HCT116 (cell line): ENCODE results near the gene FKBP4. TPM values are rescaled to one million over a fixed set of nuclear protein-coding genes. Genes with fewer than 3 reads are reported as not detected.
A peak's percentile ranks its signal among the peaks of the same experiment; 100 is the strongest.

Source experiments
- ATAC-seq: fragments of 200-7000 bp; cut with Tn5 transposase; 2 replicates; pipeline ENCODE4 v1.9.1; 2020; ENCODE audit warnings: mild to moderate bottlenecking, moderate library complexity
- BruUV-seq: library from RNA; stranded (reverse); fragments of 400-500 nt; replicated peaks from 2 replicates; lab custom pipeline; 2021; lab: Mats Ljungman, UMichigan
- CTCF ChIA-PET: fragments of 300-600 bp; sonication (Branson Sonifier 250); formaldehyde crosslinking; loops from one replicate; lab custom pipeline; 2021; ENCODE audit warnings: antibody characterized with exemption; lab: Charles Lee
- POLR2A ChIA-PET: fragments of 300-600, 350-600 bp; sonication (Branson Sonifier 250); formaldehyde crosslinking; loops from one replicate; lab custom pipeline; 2021; ENCODE audit warnings: antibody characterized with exemption; lab: Charles Lee
- RAD21 ChIA-PET, 2 experiments: fragments of 300-600 bp; sonication (Branson Sonifier 250); formaldehyde crosslinking; loops; one replicate each; lab custom pipeline; 2023; ENCODE audit warnings: low total read pairs in 2 of 2; ENCODE audit not compliant: uncharacterized antibody in 2 of 2, unreplicated experiment in 2 of 2, low non-redundant PET in 1 of 2; lab: Charles Lee
- DNase-seq: peaks from one replicate; pipeline ENCODE4 v3.0.0-alpha.2; 2010; ENCODE audit warnings: low read depth, low spot score
- H2AFZ ChIP-seq: fragments of 200-600 bp; shearing (Covaris generic), sonication (generic); 2 replicates; pipeline ENCODE4 v1.6.1; 2017; ENCODE audit warnings: low read depth, mixed run types, mixed read lengths, antibody characterized with exemption, low read length; ENCODE audit not compliant: poor library complexity, severe bottlenecking
- H3K27ac ChIP-seq: 2 replicates; pipeline ENCODE4 v1.5.1; 2012; ENCODE audit warnings: low read depth, low read length
- H3K27me3 ChIP-seq: fragments of 200-600 bp; sonication (generic); 2 replicates; pipeline ENCODE4 v1.6.1; 2016; ENCODE audit warnings: mixed run types, low read length, mixed read lengths; ENCODE audit not compliant: insufficient read depth
- H3K36me3 ChIP-seq, 2 experiments: fragments of 200-500 bp in 1 of 2; fragments of 200-600 bp in 1 of 2; sonication (Bioruptor generic) in 1 of 2; sonication (generic) in 1 of 2; 2 replicates each; pipeline versions ENCODE4 v1.5.1 to v1.6.1; 2014 to 2016; ENCODE audit warnings: low read length in 2 of 2, inconsistent platforms in 1 of 2, mixed read lengths in 1 of 2, mixed run types in 1 of 2; ENCODE audit not compliant: insufficient read depth in 2 of 2, control insufficient read depth in 1 of 2
- H3K4me1 ChIP-seq, 2 experiments: fragments of 200-600 bp in 1 of 2; sonication (generic) in 1 of 2; 2 replicates each; pipeline versions ENCODE4 v1.5.1 to v1.6.1; 2012 to 2017; ENCODE audit warnings: low read length in 2 of 2, inconsistent platforms in 1 of 2, mild to moderate bottlenecking in 1 of 2, mixed read lengths in 1 of 2, mixed run types in 1 of 2, moderate library complexity in 1 of 2; ENCODE audit not compliant: insufficient read depth in 2 of 2, control insufficient read depth in 1 of 2
- H3K4me2 ChIP-seq: fragments of 200-600 bp; sonication (generic); 2 replicates; pipeline ENCODE4 v1.6.1; 2017; ENCODE audit warnings: mixed run types, low read length, mixed read lengths
- H3K4me3 ChIP-seq, 2 experiments: fragments of 200-600 bp in 1 of 2; sonication (generic) in 1 of 2; replicated peaks in 1 of 2; 2 replicates each; pipeline ENCODE4 v1.5.1; 2011 to 2016; ENCODE audit warnings: low read length in 2 of 2, control low read depth in 1 of 2, low read depth in 1 of 2, mild to moderate bottlenecking in 1 of 2, mixed read lengths in 1 of 2, mixed run types in 1 of 2
- H3K79me2 ChIP-seq: fragments of 200-600 bp; sonication (generic); 2 replicates; pipeline ENCODE4 v1.6.1; 2017; ENCODE audit warnings: mild to moderate bottlenecking, mixed run types, low read length, moderate library complexity, mixed read lengths; ENCODE audit not compliant: insufficient read depth
- H3K9ac ChIP-seq: fragments of 200-600 bp; sonication (generic); 2 replicates; pipeline ENCODE4 v1.6.1; 2016; ENCODE audit warnings: low read length, mixed read lengths
- H3K9me2 ChIP-seq: fragments of 200-600 bp; sonication (generic), shearing (Covaris generic); 2 replicates; pipeline ENCODE4 v1.6.1; 2017; ENCODE audit warnings: mixed run types, mild to moderate bottlenecking, moderate library complexity; ENCODE audit not compliant: insufficient read depth
- H3K9me3 ChIP-seq, 2 experiments: fragments of 200-500 bp in 1 of 2; fragments of 200-600 bp in 1 of 2; sonication (Bioruptor generic) in 1 of 2; sonication (generic) in 1 of 2; 2 replicates each; pipeline ENCODE4 v1.6.1; 2014 to 2017; ENCODE audit warnings: low read length in 2 of 2, mixed read lengths in 2 of 2, inconsistent platforms in 1 of 2, low read depth in 1 of 2, mild to moderate bottlenecking in 1 of 2, mixed run types in 1 of 2, moderate library complexity in 1 of 2; ENCODE audit not compliant: control insufficient read depth in 1 of 2, insufficient read depth in 1 of 2
- H4K20me1 ChIP-seq: fragments of 200-600 bp; sonication (generic), shearing (Covaris generic); 2 replicates; pipeline ENCODE4 v1.6.1; 2017; ENCODE audit warnings: mixed run types, mild to moderate bottlenecking, moderate library complexity; ENCODE audit not compliant: insufficient read depth
- CEBPB ChIP-seq: IDR thresholded peaks from 2 replicates; pipeline ENCODE4 v1.6.1; 2012; ENCODE audit warnings: low read depth
- CTCF ChIP-seq, 3 experiments: fragments of 200-600 bp in 1 of 3; sonication (generic) in 1 of 3; IDR thresholded peaks in 2 of 3; conservative IDR thresholded peaks in 1 of 3; 2 replicates each; pipeline ENCODE4 v1.5.1; 2012 to 2017; ENCODE audit warnings: low read depth in 2 of 3, low read length in 2 of 3, antibody characterized with exemption in 1 of 3, borderline replicate concordance in 1 of 3, control low read depth in 1 of 3, mild to moderate bottlenecking in 1 of 3, mixed read lengths in 1 of 3, mixed run types in 1 of 3, moderate library complexity in 1 of 3; ENCODE audit not compliant: insufficient read depth in 1 of 3
- JUND ChIP-seq: IDR thresholded peaks from 2 replicates; pipeline ENCODE4 v1.6.1; 2012
- RAD21 ChIP-seq: IDR thresholded peaks from 2 replicates; pipeline ENCODE4 v1.6.1; 2012; ENCODE audit warnings: low read depth, mild to moderate bottlenecking
- SIN3A ChIP-seq: IDR thresholded peaks from 2 replicates; pipeline ENCODE4 v1.6.1; 2012; ENCODE audit warnings: low read depth
- TCF7L2 ChIP-seq: IDR thresholded peaks from 2 replicates; pipeline ENCODE4 v1.7.0; 2011; ENCODE audit warnings: borderline replicate concordance, inconsistent platforms; ENCODE audit not compliant: insufficient read depth, insufficient read length; ENCODE audit errors: extremely low read depth
- intact Hi-C: fragments of 100-400 bp; cut with micrococcal nuclease; formaldehyde crosslinking; loops from 2 replicates; pipeline ENCODE4 v1.10.0; 2022
- total RNA-seq: library from RNA; stranded (reverse); gene quantifications from one replicate; pipeline ENCODE4 v1.2.1, GENCODE V29; 2021; ENCODE audit not compliant: unreplicated experiment

FKBP4 gene
- total RNA-seq, 1 experiment from 2014 or later: 178 TPM

- intact Hi-C loops: loop anchor here (2.0 kb wide), 1 partner anchor 183 kb away; no protein-coding TSS in a partner anchor
- Histone ChIP-seq H3K9me2 (no peaks in the 10 kb centered on the region), H3K9ac (no peak overlapping the region), H3K27me3 (no peaks in the 10 kb centered on the region), H3K4me3 (no peak overlapping the region), H2AFZ (no peak overlapping the region), H4K20me1 (no peaks in the 10 kb centered on the region), H3K4me2 (no peak overlapping the region), H3K79me2 (no peaks in the 10 kb centered on the region), H3K4me1 (peaks cover 3 to 4% of the 10 kb centered on the region in 2 experiments; a peak in 3 of 4 replicates), H3K36me3 (peaks cover 0 to under 1% of the 10 kb centered on the region in 2 experiments; a peak in 1 of 4 replicates), H3K27ac (no peak overlapping the region), H3K9me3 (no peaks in the 10 kb centered on the region)
- ChIA-PET CTCF (interaction anchor here (1.3 to 1.4 kb wide), 2 partner anchors 183 to 190 kb away, joined by 3 read pairs; no protein-coding TSS in a partner anchor), RAD21 (no interaction called here), POLR2A (no interaction called here)
- DNase-seq (no peak), ATAC-seq (no peak)
- TF ChIP-seq CEBPB: no peak
- BruUV-seq: no TSS peak
Observed at GRCh38 chr12:2851931-2852330, 57.2 kb downstream of the FKBP4 start.

- Histone ChIP-seq H3K9me2 (no peaks in the 10 kb centered on the region), H3K4me2 (no peak overlapping the region), H3K27ac (no peak overlapping the region), H3K9ac (no peak overlapping the region), H3K4me3 (no peak overlapping the region), H3K27me3 (no peaks in the 10 kb centered on the region), H3K36me3 (peaks cover 7% of the 10 kb centered on the region in 2 experiments; a peak in 3 of 4 replicates), H4K20me1 (no peaks in the 10 kb centered on the region), H2AFZ (no peak overlapping the region), H3K9me3 (no peaks in the 10 kb centered on the region), H3K79me2 (no peaks in the 10 kb centered on the region), H3K4me1 (peaks cover 3 to 4% of the 10 kb centered on the region in 2 experiments; a peak in 3 of 4 replicates)
- RAD21 ChIA-PET: interaction anchor here in 1 of 2 experiments (1.1 kb wide), 1 partner anchor 188 kb away, joined by 3 read pairs; no protein-coding TSS in a partner anchor
- intact Hi-C loops: loop anchor here (1.0 to 2.0 kb wide), 2 partner anchors 91 to 181 kb away; no protein-coding TSS in a partner anchor
- DNase-seq: peak; percentile 28
- CTCF ChIA-PET: interaction anchor here (0.6 to 2.0 kb wide), 9 partner anchors 8 to 219 kb away, joined by 3 to 13 read pairs (median 6); no protein-coding TSS in a partner anchor
- no TSS peak for BruUV-seq
- POLR2A ChIA-PET: interaction anchor here (1.1 kb wide), 1 partner anchor 23 kb away, joined by 5 read pairs; the partner anchor contains the start of genes FOXM1 and RHNO1
- TF ChIP-seq SIN3A (no peak), CTCF (IDR thresholded peaks at IDR 0.05 in 2 of 3, conservative IDR thresholded peaks at IDR 0.05 in 1 of 3; ENCODE audit: borderline replicate concordance in 1 of 3, insufficient read depth in 1 of 3, low read depth in 2 of 3, low read length in 2 of 3) (peak; percentile 40 to 96 (median 79); a peak in 5 of 6 replicates), JUND (no peak), TCF7L2 (peak; percentile 51), RAD21 (peak; percentile 46)
- ATAC-seq: peak; percentile 90
Observed at GRCh38 chr12:2853626-2854025, 58.9 kb downstream of the FKBP4 start.

Other genes with a start within 250 kb of the FKBP4 start
- gene ITFG2, start 17.7 kb downstream of the FKBP4 start, total RNA-seq: 24.6 TPM
- gene NRIP2, start 40.1 kb downstream of the FKBP4 start, total RNA-seq: not detected
- not detected for gene TEX52, start 62.1 kb downstream of the FKBP4 start, total RNA-seq
- gene FOXM1, start 82.2 kb downstream of the FKBP4 start, total RNA-seq: 85.1 TPM
- gene RHNO1, start 82.3 kb downstream of the FKBP4 start, total RNA-seq: 29.7 TPM
- gene TULP3, start 95.9 kb downstream of the FKBP4 start, total RNA-seq: 21.3 TPM
- 43.2 TPM for gene TEAD4, start 164.4 kb downstream of the FKBP4 start, total RNA-seq